B cell (primary cell): Measurements from ENCODE around the gene TAS2R38. TPM values are rescaled to one million over a fixed set of nuclear protein-coding genes. Genes with fewer than 3 reads are reported as not detected.

ENCODE experiments used
- ATAC-seq: fragments of 200-7000 bp; cut with Tn5 transposase; one replicate; pipeline ENCODE4 v1.10.0; 2021; ENCODE audit warnings: low read depth, mild to moderate bottlenecking, moderate number of reproducible peaks, moderate library complexity
- CTCF ChIA-PET: fragments of 350-600 bp; sonication (Branson Sonifier 250); formaldehyde crosslinking; loops from one replicate; lab custom pipeline; 2021; ENCODE audit warnings: antibody characterized with exemption, inconsistent platforms; lab: Charles Lee
- POLR2A ChIA-PET: fragments of 350-600 bp; sonication (Branson Sonifier 250); formaldehyde crosslinking; loops from one replicate; lab custom pipeline; 2021; ENCODE audit warnings: antibody characterized with exemption; lab: Charles Lee
- DNase-seq: peaks from one replicate; pipeline ENCODE4 v3.0.0; 2013
- H2AFZ ChIP-seq: 2 replicates; pipeline ENCODE4 v1.6.1; 2012; ENCODE audit warnings: mild to moderate bottlenecking, low read depth, low read length; ENCODE audit not compliant: insufficient read depth, poor library complexity, severe bottlenecking
- H3K27ac ChIP-seq, 2 donors: 1 replicate in 1 of 2; 2 replicates in 1 of 2; pipeline ENCODE4 v1.5.1; 2012 to 2013; ENCODE audit warnings: low read length in 2 of 2, mild to moderate bottlenecking in 2 of 2, moderate library complexity in 1 of 2
- H3K27me3 ChIP-seq, 4 experiments: fragments of 200-600 bp in 1 of 4; sonication (generic) in 1 of 4; replicated peaks in 1 of 4; 1 replicate in 2 of 4; 2 replicates in 2 of 4; pipeline versions ENCODE4 v1.6.1 to v1.7.0; 2013 to 2016; ENCODE audit warnings: low read length in 3 of 4, mild to moderate bottlenecking in 2 of 4, mixed read lengths in 1 of 4, moderate library complexity in 1 of 4; ENCODE audit not compliant: insufficient read depth in 4 of 4, control insufficient read depth in 3 of 4; ENCODE audit errors: control extremely low read depth in 1 of 4
- H3K36me3 ChIP-seq, 2 experiments: replicated peaks in 1 of 2; 1 replicate in 1 of 2; 2 replicates in 1 of 2; pipeline versions ENCODE4 v1.6.1 to v1.7.1; 2013; ENCODE audit warnings: low read length in 1 of 2; ENCODE audit not compliant: insufficient read depth in 2 of 2, control insufficient read depth in 1 of 2; ENCODE audit errors: control extremely low read depth in 1 of 2, extremely low read depth in 1 of 2
- H3K4me1 ChIP-seq, 2 donors: fragments of 200-600 bp in 1 of 2; sonication (generic) in 1 of 2; 1 replicate in 1 of 2; 2 replicates in 1 of 2; pipeline versions ENCODE4 v1.5.1 to v1.6.1; 2013 to 2017; ENCODE audit warnings: low read length in 2 of 2; ENCODE audit not compliant: control insufficient read depth in 2 of 2, insufficient read depth in 2 of 2
- H3K4me2 ChIP-seq: replicated peaks from 2 replicates; pipeline ENCODE3; 2012; ENCODE audit warnings: mild to moderate bottlenecking, low read depth, low read length; ENCODE audit not compliant: poor library complexity, severe bottlenecking
- H3K4me3 ChIP-seq, 5 experiments: fragments of 200-600 bp in 1 of 5; sonication (generic) in 1 of 5; 1 replicate in 3 of 5; 2 replicates in 2 of 5; pipeline versions ENCODE4 v1.5.1 to v1.7.0; 2011 to 2016; ENCODE audit warnings: low read length in 4 of 5, mild to moderate bottlenecking in 4 of 5, low read depth in 2 of 5, control low read depth in 1 of 5, moderate library complexity in 1 of 5; ENCODE audit not compliant: insufficient read depth in 1 of 5; ENCODE audit errors: control extremely low read depth in 1 of 5, extremely low read depth in 1 of 5
- H3K79me2 ChIP-seq: fragments of 200-600 bp; sonication (generic); one replicate; pipeline ENCODE4 v1.6.0; 2016; ENCODE audit warnings: low read length; ENCODE audit not compliant: control insufficient read depth, insufficient read depth
- H3K9ac ChIP-seq: fragments of 200-600 bp; sonication (generic); 2 replicates; pipeline ENCODE4 v1.6.1; 2017; ENCODE audit warnings: mild to moderate bottlenecking, low read length, moderate library complexity
- H3K9me3 ChIP-seq, 3 donors: one replicate each; pipeline versions ENCODE4 v1.6.1 to v1.7.1; 2013; ENCODE audit warnings: low read length in 2 of 3; ENCODE audit not compliant: control insufficient read depth in 2 of 3, insufficient read depth in 1 of 3; ENCODE audit errors: control extremely low read depth in 1 of 3
- H4K20me1 ChIP-seq: 2 replicates; pipeline ENCODE4 v1.6.0; 2012; ENCODE audit warnings: mild to moderate bottlenecking, low read length; ENCODE audit not compliant: insufficient read depth, control insufficient read depth, poor library complexity, severe bottlenecking
- H3K27ac Mint-ChIP-seq: one replicate; pipeline ENCODE4 v1.8.0; 2021; ENCODE audit warnings: mixed read lengths
- H3K27me3 Mint-ChIP-seq: one replicate; pipeline ENCODE4 v1.8.0; 2021; ENCODE audit warnings: mixed read lengths
- H3K4me1 Mint-ChIP-seq: one replicate; pipeline ENCODE4 v1.8.0; 2021; ENCODE audit warnings: mixed read lengths
- H3K4me3 Mint-ChIP-seq: one replicate; pipeline ENCODE4 v1.8.0; 2021; ENCODE audit warnings: mixed read lengths
- H3K9me3 Mint-ChIP-seq: one replicate; pipeline ENCODE4 v1.8.0; 2022; ENCODE audit warnings: mixed read lengths; ENCODE audit not compliant: insufficient read depth
- CTCF ChIP-seq: fragments of 200-600 bp; IDR thresholded peaks from one replicate; pipeline ENCODE4 v1.8.0; 2022; ENCODE audit warnings: antibody characterized with exemption, mild to moderate bottlenecking
- EZH2 ChIP-seq: IDR thresholded peaks from 2 replicates; pipeline ENCODE4 v1.6.1; 2012; ENCODE audit warnings: borderline replicate concordance, low read depth, mild to moderate bottlenecking, moderate library complexity, low read length; ENCODE audit not compliant: insufficient read depth, poor library complexity, severe bottlenecking
- WGBS: methylation state at CpG from one replicate; pipeline ENCODE4 v1.1.5; 2013; ENCODE audit warnings: missing lambda C conversion rate; ENCODE audit not compliant: insufficient coverage; 5-methylcytosine and 5-hydroxymethylcytosine counted together
- intact Hi-C: fragments of 100-400 bp; cut with micrococcal nuclease; formaldehyde crosslinking; loops from one replicate; pipeline ENCODE4 v1.10.0; 2022
- polyA plus RNA-seq: library from polyadenylated mRNA; depleted of rRNA; stranded (reverse); fragments of >200 nt; gene quantifications from 2 replicates; pipeline ENCODE4 v1.2.3, GENCODE V29; 2012
- total RNA-seq, 2 donors: library from RNA; stranded (reverse); fragments of 120-200 nt in 1 of 2; gene quantifications; 1 replicate in 1 of 2; 2 replicates in 1 of 2; pipeline versions ENCODE4 v1.2.3 to v1.2.4, GENCODE V29; 2013 to 2022

The TAS2R38 gene
- total and polyA plus RNA-seq, 2 donors (not counting 1 experiment from before 2014, with no cell fraction given): not detected

- Histone ChIP-seq H3K36me3 (no peaks in the 10 kb centered on the region), H3K27me3 (no peaks in the 10 kb centered on the region), H3K4me3 (no peak overlapping the region), H2AFZ (no peak overlapping the region), H3K4me1 (no peaks in the 10 kb centered on the region), H3K9ac (no peak overlapping the region), H3K9me3 (no peaks in the 10 kb centered on the region), H3K27ac (no peak overlapping the region), H3K79me2 (no peaks in the 10 kb centered on the region), H4K20me1 (no peaks in the 10 kb centered on the region), H3K4me2 (no peak overlapping the region)
- Mint-ChIP-seq H3K27me3 (no peaks in the 10 kb centered on the region), H3K4me3 (no peak overlapping the region), H3K9me3 (peaks cover 4% of the 10 kb centered on the region), H3K4me1 (no peaks in the 10 kb centered on the region), H3K27ac (no peak overlapping the region)
- POLR2A ChIA-PET: no interaction called here
- DNase-seq (no peak), ATAC-seq (no peak)
- intact Hi-C loops: no loop called here
- no peak for TF ChIP-seq CTCF
- no peak for TF ChIP-seq EZH2
- 83% methylated on average over 1 of the region's 3 CpGs for WGBS
- CTCF ChIA-PET: no interaction called here
Observed at GRCh38 chr7:141928845-141929195, 44.8 kb downstream of the TAS2R38 start.

GRCh38 chr7:141928146-141928844 lies 45.3 kb downstream of the TAS2R38 start:
- Mint-ChIP-seq H3K27ac (no peak overlapping the region), H3K27me3 (no peaks in the 10 kb centered on the region), H3K4me1 (no peaks in the 10 kb centered on the region), H3K4me3 (no peak overlapping the region), H3K9me3 (peaks cover 4% of the 10 kb centered on the region)
- H4K20me1 ChIP-seq: no peaks in the 10 kb centered on the region
- POLR2A ChIA-PET: no interaction called here
- no peak overlapping the region for H3K9ac ChIP-seq
- no peak overlapping the region for H2AFZ ChIP-seq
- intact Hi-C loops: no loop called here
- ATAC-seq: no peak
- no peaks in the 10 kb centered on the region for H3K79me2 ChIP-seq
- H3K4me1 ChIP-seq: no peaks in the 10 kb centered on the region
- CTCF ChIA-PET: no interaction called here
- no peaks in the 10 kb centered on the region for H3K36me3 ChIP-seq
- H3K27ac ChIP-seq: no peak overlapping the region
- H3K4me3 ChIP-seq: no peak overlapping the region
- WGBS: 0% methylated on average over 1 of the region's 2 CpGs
- H3K27me3 ChIP-seq: no peaks in the 10 kb centered on the region
- H3K4me2 ChIP-seq: no peak overlapping the region
- no peak for DNase-seq
- TF ChIP-seq CTCF (no peak), EZH2 (no peak)
- H3K9me3 ChIP-seq: no peaks in the 10 kb centered on the region
